ENCODE data around the gene PNP.

PNP gene

DNA sequence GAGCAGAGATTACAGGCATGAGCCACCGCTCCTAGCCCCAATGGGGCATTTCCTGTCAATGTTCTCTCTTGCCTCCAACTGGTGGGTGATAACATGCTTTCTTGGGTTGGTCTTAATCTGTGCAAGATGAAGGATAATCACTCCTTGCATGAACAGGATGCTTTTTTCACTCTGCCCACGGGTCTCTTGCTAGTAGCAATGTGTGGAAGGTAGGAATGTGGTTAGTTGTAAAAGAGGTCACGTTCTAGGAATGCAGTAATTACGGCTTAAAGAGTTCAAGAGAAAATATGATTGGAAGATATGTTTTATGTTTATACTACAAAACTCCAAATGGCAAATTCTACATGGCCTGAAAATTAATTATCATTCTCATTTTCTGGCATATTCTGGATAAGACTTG, 46.6 kb downstream of the PNP start:
- TF ChIP-seq, protein P1, sequence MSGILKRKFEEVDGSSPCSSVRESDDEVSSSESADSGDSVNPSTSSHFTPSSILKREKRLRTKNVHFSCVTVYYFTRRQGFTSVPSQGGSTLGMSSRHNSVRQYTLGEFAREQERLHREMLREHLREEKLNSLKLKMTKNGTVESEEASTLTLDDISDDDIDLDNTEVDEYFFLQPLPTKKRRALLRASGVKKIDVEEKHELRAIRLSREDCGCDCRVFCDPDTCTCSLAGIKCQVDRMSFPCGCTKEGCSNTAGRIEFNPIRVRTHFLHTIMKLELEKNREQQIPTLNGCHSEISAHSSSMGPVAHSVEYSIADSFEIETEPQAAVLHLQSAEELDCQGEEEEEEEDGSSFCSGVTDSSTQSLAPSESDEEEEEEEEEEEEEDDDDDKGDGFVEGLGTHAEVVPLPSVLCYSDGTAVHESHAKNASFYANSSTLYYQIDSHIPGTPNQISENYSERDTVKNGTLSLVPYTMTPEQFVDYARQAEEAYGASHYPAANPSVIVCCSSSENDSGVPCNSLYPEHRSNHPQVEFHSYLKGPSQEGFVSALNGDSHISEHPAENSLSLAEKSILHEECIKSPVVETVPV (CRISPR knock-in tag; IDR thresholded peaks at IDR 0.05) = no peak
- TF ChIP-seq TCF4 (CRISPR knock-in tag; IDR thresholded peaks at IDR 0.05; ENCODE audit: borderline replicate concordance) = no peak
- TF ChIP-seq CSDC2 (CRISPR knock-in tag; IDR thresholded peaks at IDR 0.05) = no peak
- no peak for TF ChIP-seq OSR1 (CRISPR knock-in tag; IDR thresholded peaks at IDR 0.05)
- TF ChIP-seq ZNF8 (CRISPR knock-in tag; IDR thresholded peaks at IDR 0.05) = no peak
- no peak for TF ChIP-seq TOX (CRISPR knock-in tag; IDR thresholded peaks at IDR 0.05; ENCODE audit: borderline replicate concordance)
- TF ChIP-seq ZC3H10 (CRISPR knock-in tag; IDR thresholded peaks at IDR 0.05) = no peak
- no peak for TF ChIP-seq ISL1 (CRISPR knock-in tag; IDR thresholded peaks at IDR 0.05)
- TF ChIP-seq ZFP3 (CRISPR knock-in tag; IDR thresholded peaks at IDR 0.05) = no peak
- TF ChIP-seq, protein P2, sequence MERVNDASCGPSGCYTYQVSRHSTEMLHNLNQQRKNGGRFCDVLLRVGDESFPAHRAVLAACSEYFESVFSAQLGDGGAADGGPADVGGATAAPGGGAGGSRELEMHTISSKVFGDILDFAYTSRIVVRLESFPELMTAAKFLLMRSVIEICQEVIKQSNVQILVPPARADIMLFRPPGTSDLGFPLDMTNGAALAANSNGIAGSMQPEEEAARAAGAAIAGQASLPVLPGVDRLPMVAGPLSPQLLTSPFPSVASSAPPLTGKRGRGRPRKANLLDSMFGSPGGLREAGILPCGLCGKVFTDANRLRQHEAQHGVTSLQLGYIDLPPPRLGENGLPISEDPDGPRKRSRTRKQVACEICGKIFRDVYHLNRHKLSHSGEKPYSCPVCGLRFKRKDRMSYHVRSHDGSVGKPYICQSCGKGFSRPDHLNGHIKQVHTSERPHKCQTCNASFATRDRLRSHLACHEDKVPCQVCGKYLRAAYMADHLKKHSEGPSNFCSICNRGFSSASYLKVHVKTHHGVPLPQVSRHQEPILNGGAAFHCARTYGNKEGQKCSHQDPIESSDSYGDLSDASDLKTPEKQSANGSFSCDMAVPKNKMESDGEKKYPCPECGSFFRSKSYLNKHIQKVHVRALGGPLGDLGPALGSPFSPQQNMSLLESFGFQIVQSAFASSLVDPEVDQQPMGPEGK (CRISPR knock-in tag; IDR thresholded peaks at IDR 0.05; ENCODE audit: borderline replicate concordance) = no peak
- TF ChIP-seq, protein P3, sequence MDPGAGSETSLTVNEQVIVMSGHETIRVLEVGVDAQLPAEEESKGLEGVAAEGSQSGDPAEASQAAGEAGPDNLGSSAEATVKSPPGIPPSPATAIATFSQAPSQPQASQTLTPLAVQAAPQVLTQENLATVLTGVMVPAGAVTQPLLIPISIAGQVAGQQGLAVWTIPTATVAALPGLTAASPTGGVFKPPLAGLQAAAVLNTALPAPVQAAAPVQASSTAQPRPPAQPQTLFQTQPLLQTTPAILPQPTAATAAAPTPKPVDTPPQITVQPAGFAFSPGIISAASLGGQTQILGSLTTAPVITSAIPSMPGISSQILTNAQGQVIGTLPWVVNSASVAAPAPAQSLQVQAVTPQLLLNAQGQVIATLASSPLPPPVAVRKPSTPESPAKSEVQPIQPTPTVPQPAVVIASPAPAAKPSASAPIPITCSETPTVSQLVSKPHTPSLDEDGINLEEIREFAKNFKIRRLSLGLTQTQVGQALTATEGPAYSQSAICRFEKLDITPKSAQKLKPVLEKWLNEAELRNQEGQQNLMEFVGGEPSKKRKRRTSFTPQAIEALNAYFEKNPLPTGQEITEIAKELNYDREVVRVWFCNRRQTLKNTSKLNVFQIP (CRISPR knock-in tag; IDR thresholded peaks at IDR 0.05; ENCODE audit: borderline replicate concordance, low read depth) = no peak
- ATAC-seq = no peak

DNA sequence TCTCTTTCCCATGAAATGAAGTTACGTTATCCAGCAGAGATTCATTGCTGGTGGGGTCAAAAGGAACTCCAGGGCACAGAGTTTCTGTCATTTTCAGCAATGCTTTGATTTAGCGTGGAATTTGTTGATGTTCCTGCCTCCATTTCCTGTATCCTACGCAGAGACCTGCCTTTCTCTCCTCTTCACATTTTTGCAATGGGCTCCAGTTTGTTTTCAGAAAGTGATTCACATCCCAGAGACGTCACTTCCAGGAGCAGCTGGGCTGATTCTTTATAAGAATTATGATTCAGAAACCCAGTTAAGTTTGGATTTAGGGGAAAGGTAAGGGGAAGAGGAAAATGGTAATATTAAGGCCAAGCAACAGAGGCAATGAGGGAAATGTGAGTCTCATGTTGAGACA, 47.7 kb downstream of the PNP start:
- ATAC-seq = no peak
- TF ChIP-seq TOX (CRISPR knock-in tag; IDR thresholded peaks at IDR 0.05; ENCODE audit: borderline replicate concordance) (no peak), SNAI2 (CRISPR knock-in tag; IDR thresholded peaks at IDR 0.05) (no peak), ZFP30 (CRISPR knock-in tag; IDR thresholded peaks at IDR 0.05) (no peak), OSR1 (CRISPR knock-in tag; IDR thresholded peaks at IDR 0.05) (no peak), GLIS3 (CRISPR knock-in tag; IDR thresholded peaks at IDR 0.05) (no peak), ZFP3 (CRISPR knock-in tag; IDR thresholded peaks at IDR 0.05) (no peak), TCF4 (CRISPR knock-in tag; IDR thresholded peaks at IDR 0.05; ENCODE audit: borderline replicate concordance) (no peak), ARNTL (CRISPR knock-in tag; IDR thresholded peaks at IDR 0.05; ENCODE audit: borderline replicate concordance, low read depth) (no peak), ZNF70 (CRISPR knock-in tag; IDR thresholded peaks at IDR 0.05) (no peak), ZNF565 (CRISPR knock-in tag; conservative IDR thresholded peaks at IDR 0.05; ENCODE audit: low read depth) (no peak), RARB (CRISPR knock-in tag; IDR thresholded peaks at IDR 0.05) (no peak)
- TF ChIP-seq, protein P1 (CRISPR knock-in tag; IDR thresholded peaks at IDR 0.05) = no peak
- TF ChIP-seq, protein P4, sequence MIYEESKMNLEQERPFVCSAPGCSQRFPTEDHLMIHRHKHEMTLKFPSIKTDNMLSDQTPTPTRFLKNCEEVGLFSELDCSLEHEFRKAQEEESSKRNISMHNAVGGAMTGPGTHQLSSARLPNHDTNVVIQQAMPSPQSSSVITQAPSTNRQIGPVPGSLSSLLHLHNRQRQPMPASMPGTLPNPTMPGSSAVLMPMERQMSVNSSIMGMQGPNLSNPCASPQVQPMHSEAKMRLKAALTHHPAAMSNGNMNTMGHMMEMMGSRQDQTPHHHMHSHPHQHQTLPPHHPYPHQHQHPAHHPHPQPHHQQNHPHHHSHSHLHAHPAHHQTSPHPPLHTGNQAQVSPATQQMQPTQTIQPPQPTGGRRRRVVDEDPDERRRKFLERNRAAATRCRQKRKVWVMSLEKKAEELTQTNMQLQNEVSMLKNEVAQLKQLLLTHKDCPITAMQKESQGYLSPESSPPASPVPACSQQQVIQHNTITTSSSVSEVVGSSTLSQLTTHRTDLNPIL (CRISPR knock-in tag; IDR thresholded peaks at IDR 0.05; ENCODE audit: low read depth) = no peak
- TF ChIP-seq, protein P2 (CRISPR knock-in tag; IDR thresholded peaks at IDR 0.05; ENCODE audit: borderline replicate concordance) = no peak

DNA sequence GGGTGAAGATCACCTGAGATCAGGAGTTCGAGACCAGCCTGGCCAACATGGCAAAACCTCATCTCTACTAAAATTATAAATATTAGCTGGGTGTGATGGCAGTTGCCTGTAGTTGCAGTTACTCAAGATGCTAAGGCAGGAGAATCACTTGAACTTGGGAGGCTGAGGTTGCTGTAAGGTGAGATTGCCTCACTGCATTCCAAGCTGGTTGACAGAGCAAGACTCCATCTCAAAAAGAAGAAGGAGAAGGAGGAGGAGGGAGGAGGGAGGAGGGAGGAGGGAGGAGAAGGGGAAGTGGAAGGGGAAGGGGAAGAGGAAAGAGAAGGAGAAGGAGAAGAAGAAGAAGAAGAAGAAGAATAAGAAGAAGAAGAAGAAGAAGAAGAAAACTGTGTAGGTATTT, 53.1 kb downstream of the PNP start:
- TF ChIP-seq, protein P4 (CRISPR knock-in tag; IDR thresholded peaks at IDR 0.05; ENCODE audit: low read depth) = no peak
- no peak for TF ChIP-seq OSR1 (CRISPR knock-in tag; IDR thresholded peaks at IDR 0.05)
- TF ChIP-seq ZNF565 (CRISPR knock-in tag; conservative IDR thresholded peaks at IDR 0.05; ENCODE audit: low read depth) = no peak
- no peak for TF ChIP-seq ZC3H10 (CRISPR knock-in tag; IDR thresholded peaks at IDR 0.05)
- no peak for TF ChIP-seq TOX (CRISPR knock-in tag; IDR thresholded peaks at IDR 0.05; ENCODE audit: borderline replicate concordance)
- ATAC-seq = no peak

Measured in SK-N-SH treated with all-trans-retinoic acid at 6 μM for 48 hours (cell line).